Stimulated activated naive CD4-positive, alpha-beta T cell (primary cell): ENCODE measurements around the gene SPTBN4.
A peak's percentile ranks its signal among the peaks of the same experiment; 100 is the strongest.
"Not testable (repeated sequence)": the region's sequence is repeated elsewhere in the genome, so short reads cannot be mapped to it uniquely, and the experiment has no call there.

Source experiments
- DNase-seq, 6 experiments: peaks; one replicate each; lab custom pipeline; 2025; lab: John Stamatoyannopoulos, UW

Gene SPTBN4

DNA sequence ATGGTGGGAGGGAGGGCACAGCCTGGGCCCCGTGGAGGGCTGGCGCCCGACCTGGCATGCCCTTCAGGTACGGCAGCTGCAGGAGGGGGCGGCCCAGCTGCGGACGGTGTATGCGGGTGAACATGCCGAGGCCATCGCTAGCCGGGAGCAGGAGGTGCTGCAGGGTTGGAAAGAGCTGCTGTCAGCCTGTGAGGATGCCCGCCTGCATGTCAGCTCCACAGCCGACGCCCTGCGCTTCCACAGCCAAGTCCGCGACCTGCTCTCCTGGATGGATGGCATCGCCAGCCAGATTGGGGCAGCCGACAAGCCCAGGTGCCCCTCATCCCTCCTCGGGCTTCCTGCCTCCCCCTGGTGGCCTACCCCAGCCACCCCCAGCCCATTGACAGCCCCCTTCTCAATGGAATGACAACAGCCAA, 93.3 kb downstream of the SPTBN4 start:
- no peak for DNase-seq

DNA sequence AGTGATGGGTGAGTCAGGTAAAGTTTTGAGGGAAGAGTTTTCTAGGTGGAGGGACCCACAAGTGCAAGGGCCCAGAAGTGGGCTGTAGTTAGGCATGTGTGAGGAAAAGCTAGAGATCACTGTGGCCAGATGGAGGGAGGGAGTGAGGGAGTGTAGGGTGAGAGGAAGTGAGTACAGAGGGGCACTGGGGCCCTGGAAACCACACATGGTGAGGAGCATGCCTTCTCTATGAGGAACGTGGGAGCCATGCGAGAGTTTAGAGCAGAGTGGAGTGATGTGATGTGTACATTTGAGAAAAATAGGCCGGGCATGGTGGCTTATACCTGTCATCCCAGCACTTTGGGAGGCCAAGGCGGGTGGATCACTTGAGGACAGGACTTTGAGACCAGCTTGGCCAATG, 95.1 kb downstream of the SPTBN4 start:
- DNase-seq: no peak

DNA sequence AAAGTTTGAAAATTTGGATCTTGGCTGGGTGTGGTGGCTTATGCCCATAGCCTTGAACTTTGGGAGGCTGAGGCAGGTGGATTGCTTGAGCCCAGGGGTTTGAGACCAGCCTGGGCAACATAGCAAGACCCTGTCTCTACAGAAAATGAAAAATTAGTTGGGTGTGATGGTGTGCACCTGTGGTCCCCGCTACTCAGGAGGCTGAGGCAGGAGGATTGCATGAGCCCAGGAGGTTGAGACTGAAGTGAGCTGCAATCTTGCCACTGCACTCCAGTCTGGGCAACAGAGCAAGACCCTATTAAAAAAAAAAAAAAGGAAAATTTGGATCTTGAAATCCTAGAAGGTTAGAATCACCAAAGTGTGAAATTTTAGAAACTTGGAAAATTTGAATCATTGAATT, 97.7 kb downstream of the SPTBN4 start:
- DNase-seq: not testable (repeated sequence)

DNA sequence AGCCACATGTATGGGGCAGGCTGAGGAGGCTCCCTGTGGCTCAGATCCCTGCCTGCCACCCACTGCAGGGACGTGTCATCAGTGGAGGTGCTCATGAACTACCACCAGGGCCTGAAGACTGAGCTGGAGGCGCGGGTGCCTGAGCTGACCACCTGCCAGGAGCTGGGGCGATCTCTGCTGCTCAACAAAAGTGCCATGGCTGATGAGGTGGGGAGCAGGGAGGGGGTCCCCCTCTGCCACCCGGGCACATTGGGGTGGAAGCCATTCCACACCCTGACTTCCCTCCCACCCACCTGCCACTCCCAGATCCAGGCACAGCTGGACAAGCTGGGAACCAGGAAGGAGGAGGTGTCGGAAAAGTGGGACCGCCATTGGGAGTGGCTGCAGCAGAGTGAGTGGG, 98.6 kb downstream of the SPTBN4 start:
- DNase-seq: no peak

DNA sequence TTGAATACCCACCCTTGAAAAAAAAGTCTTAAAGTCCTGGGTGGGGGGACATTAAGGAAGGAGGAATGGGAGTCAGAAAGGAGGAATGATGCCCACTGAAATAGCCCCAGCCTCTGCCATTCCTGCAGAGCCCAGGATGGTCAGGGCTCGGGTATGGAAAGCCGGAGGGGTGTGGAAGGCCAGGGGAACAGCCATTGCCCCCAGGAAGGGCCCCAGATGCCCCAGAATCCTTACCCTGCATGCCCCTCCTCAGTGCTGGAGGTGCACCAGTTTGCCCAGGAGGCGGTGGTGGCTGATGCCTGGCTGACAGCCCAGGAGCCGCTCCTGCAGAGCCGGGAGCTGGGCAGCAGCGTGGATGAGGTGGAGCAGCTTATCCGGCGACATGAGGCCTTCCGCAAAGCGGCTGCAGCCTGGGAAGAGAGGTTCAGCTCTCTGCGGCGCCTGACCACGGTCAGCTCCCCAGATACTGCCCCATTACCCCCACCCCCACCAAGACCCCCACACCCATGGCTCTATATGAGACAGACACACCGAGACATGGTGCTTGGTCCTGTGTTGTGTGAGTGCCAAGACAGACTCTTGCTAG, 99.2 kb downstream of the SPTBN4 start:
- no peak for DNase-seq

DNA sequence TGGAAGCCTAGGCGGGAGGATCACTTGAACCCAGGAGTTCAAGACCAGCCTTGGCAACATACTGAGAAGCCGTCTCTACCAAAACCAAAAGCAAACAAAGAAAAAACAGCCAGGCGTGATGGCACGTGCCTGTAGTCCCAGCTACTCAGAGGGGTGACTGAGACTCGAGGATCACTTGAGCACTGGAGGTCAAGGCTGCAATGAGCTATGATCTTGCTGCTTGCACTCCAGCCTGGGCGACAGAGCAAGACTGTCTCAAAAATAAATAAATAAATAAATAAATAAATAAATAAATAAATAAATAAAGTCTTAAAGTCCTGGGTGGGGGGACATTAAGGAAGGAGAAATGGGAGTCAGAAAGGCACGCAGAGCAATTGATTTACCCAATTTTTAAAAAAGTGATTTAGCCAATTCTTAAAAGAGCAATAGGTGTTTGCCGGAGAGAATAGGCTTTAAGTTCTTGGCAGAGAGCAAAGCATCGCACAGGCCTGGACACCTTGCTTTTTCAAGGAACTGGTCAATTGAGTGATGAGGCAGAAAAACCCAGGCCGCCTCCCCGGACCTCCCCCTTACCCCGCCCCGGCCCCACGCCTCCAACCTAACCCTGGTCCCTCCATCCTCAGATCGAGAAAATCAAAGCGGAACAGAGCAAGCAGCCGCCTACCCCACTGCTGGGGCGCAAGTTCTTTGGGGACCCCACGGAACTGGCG, 100.4 kb downstream of the SPTBN4 start:
- DNase-seq: peak in 1 of 6 experiments; percentile 14

DNA sequence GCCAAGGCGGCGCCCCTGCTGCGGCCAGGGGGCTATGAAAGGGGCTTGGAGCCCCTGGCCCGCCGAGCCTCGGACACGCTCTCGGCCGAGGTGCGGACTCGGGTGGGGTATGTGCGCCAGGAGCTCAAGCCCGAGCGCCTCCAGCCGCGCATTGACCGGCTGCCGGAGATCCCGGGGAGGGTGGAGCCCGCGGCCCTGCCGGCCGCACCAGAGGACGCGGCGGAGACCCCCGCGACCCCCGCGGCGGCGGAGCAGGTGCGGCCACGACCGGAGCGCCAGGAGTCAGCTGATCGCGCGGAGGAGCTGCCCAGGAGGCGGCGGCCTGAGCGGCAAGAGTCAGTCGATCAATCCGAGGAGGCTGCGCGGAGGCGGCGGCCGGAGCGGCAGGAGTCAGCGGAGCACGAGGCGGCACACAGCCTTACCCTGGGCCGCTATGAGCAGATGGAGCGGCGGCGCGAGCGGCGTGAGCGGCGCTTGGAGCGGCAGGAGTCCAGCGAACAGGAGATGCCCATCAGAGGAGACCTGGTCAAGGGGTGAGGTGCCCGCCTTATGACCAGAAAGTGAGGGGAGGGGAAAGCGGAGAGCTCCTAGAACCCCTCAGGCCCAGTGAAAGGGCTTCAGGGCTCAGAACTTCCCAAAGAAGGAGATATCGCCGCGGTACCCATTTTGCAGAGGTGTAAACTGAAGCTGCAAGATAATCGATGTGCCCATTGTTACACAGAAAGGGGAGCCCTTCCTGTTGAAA, 101.1 kb downstream of the SPTBN4 start:
- no peak for DNase-seq

DNA sequence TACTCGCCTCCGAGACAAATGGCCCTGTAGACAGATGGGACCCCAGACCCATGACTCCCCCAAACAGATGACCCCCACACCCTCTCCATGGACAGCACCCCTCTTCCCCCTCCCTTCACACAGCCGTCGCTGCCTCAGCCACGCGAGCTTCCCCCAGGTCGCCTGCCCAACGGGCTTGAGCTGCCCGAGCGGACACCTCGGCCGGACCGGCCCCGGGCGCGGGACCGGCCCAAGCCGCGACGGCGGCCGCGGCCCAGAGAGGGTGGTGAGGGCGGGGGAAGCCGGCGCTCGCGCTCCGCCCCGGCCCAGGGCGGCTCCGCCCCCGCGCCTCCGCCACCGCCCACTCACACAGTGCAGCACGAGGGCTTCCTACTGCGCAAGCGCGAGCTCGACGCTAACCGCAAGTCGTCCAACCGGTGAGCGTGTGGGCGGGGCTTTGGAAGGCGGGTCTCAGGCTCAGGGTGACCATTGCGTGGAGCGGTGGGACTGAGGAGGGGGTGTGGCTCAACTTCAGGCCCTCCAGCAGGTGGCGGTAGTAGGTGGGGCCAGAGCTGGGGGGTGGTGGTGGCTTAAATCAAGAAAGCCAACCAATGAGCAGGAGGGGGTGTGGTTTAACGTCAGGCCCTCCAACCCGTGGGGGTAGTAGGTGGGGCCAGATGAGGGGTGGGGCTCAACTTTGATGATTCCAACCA, 103.7 kb downstream of the SPTBN4 start:
- DNase-seq: peak; percentile 89 to 97 (median 96)

DNA sequence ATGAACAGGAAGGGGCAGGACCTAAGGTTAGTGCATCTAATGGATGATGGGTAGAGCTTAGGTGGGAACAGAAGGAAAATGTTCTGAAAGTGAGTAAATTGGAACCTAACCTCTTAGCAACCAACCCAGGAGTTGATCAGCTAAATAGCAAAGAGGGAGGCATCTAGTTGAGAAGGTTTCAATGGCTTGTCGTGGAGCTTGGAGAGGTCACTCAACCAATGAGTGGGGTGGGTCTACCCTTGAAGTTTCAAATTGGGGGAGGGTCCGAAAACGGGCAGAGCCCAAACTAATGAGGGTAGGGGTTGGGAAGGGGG, 104.2 kb downstream of the SPTBN4 start:
- DNase-seq: no peak

DNA sequence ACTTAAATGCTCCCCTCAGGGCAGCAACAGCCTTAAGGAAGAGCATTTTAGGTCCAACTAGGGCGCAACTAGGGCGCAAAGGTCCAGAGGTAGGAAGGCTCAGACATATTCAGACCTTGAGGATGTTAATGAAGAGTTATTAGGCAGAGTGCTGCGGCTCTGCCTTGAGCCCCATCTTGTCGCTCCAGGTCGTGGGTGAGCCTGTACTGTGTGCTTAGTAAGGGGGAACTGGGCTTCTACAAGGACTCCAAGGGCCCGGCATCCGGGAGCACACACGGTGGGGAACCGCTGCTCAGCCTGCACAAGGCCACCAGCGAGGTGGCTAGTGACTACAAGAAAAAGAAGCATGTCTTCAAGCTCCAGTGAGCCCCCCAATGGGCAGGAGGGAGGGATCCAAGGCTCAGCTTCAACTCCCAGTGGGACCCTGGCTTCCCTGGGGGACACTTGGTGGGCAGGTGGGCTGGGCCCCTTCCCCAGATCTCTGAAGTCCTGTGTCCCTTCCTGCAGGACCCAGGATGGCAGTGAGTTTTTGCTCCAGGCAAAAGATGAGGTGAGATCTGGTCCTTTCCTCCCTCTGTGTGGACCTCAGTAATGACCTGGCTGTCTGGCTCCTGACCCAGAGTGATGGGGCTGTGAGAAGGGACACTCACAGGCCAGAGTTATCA, 105.2 kb downstream of the SPTBN4 start:
- DNase-seq: no peak

DNA sequence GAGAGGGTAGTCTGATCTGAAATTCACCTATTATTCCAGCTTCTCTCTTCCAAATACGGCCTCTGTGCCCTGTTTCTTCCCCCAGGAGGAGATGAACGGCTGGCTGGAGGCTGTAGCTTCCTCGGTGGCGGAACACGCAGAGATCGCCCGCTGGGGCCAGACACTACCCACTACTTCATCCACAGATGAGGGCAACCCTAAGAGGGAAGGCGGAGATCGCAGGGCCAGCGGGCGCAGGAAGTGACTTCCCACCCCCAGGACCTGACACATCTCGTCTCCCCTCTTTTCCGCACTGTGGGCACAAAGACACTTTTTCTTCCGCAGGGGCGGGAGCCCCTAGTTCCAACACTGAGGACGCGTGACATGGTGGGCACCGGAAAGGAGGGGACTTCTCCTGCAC, 108.5 kb downstream of the SPTBN4 start:
- no peak for DNase-seq

DNA sequence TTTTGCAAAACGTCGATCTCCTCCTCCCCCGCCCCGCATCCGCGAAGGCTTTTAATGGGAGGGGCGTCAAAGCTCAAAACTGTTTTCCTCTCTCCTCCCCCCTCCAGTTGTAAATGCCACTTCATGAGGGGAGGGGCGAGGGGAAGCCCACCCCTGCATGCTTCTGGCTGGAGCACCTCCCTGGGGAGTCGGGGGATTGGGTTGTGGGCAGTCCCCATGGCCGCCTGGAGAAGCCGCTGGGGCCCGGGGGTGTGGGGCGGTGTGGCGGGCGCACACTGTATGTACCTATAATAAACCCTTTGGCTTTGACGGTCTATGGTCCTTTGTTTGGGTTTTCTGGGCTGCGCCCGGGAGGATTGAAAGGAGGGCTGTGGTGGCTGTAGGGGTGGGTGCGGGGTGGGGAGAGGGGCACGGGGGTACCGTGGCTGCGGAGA, 109.4 kb downstream of the SPTBN4 start:
- peak in 4 of 6 experiments; percentile 19 to 57 (median 50) for DNase-seq

DNA sequence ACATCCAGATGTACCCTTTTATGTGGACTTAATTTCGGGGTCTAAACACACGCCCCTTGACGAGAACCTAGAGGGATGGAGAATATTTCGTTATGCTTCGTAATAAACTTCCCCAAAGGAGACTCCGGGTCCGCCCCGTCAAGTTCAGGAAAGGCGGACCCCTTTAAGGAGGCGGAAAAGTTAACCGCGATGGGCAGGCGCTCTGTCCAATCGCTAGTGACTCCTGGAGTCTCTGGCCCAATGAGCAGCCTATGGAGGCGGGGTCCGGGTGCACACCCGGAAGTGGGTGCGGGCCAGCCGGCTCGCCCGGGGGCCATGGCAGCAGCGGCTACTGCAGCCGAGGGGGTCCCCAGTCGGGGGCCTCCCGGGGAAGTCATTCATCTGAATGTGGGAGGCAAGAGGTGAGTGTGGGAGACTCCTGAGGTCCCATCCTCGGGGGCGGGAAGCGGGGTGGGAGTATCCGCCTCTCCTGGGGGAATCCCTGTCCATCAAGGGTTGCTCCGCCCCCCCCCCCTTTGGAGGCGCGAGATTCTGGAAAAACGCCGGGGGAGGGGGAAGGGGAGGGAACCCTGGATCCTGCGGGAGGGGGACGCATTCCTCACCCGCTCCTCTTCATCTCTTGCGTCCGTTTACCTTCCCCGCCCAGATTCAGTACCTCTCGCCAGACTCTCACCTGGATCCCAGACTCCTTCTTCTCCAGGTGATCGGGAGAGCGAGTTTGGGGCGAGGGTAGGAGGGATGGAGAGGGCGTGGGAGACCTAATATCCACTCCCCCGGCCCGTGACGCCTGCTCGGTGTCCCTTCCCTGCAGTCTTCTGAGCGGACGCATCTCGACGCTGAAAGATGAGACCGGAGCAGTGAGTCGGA, 110.0 kb downstream of the SPTBN4 start, which contains the start of gene SHKBP1:
SHKBP1 (plus strand) TSS at position 289 of the 867 bp plus-strand sequence; CDS start at position 316, 27 bp downstream.
- DNase-seq: peak; percentile 84 to 92 (median 90)

DNA sequence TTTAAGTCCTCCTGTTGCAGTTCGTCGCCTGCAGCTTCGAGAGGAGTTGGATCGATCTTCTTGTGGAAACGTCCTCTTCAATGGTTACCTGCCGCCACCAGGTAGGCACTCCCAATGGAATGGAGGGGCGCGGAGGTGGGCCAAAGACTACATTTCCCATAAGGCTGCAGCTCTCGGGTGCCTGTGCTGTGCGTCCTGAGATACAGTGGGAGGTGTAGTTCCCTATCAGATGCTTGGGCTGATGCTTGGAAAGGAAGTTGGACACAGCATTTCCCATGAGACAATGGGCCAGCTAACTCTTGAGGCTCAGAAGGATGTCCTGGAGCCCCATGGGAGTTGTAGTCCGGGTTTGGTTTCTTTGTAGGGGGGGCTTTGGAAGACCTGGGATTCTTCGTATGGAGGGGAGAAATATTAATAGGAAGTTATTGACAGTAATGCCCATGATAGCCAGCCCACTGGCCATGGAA, 111.7 kb downstream of the SPTBN4 start:
- peak in 1 of 6 experiments; percentile 8 for DNase-seq

DNA sequence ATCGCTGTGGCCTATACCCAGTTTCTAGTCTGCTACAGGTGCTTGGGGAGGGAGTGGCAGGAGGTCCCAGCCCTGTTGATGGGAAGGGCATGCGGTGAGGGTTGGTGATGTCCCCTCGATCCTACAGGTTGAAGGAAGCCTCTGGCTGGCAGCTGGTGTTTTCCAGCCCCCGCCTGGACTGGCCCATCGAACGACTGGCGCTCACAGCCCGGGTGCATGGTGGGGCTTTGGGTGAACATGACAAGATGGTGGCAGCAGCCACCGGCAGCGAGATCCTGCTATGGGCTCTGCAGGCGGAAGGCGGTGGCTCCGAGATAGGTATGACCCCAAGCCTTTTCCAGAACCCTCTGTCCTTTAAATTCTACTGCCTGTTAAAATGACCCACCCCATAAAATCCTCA, 113.8 kb downstream of the SPTBN4 start:
- DNase-seq: no peak

DNA sequence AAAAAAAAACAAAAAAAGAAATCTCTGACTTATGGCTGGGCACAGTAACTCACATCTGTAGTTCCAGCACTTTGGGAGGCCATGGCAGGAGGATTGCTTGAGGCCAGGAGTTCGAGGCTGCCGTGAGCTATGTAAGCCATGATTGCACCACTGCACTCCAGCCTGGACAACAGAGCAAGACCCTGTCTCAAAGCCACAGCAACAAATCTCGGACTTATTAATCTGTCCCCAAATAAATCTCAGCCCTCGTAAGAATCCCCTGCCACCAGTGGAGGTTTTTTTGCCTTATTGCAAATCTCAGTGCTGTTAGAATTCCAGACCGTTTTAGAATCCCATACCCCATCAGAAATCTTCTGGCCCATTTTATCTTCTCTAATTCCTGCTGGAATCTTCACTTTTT, 114.7 kb downstream of the SPTBN4 start:
- DNase-seq: no peak

DNA sequence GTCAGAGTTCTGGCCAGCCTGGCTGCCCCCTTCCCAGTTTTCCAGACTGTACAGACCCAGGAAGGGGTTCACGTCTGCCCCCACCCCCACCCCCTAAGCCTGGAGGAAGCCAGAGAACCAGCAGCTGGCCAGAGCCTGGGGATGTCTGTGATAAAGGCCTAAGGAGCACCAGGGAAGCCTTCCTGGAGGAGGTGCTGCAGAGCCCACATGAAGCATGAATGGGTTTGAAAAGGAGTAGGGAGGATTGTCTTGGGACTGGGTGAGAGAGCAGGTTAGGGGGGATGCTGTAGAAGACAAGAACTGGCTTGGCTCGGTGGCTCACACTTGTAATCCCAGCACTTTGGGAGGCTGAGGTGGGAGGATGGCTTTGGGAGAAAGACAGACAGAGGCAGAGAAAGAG, 115.7 kb downstream of the SPTBN4 start:
- no peak for DNase-seq

DNA sequence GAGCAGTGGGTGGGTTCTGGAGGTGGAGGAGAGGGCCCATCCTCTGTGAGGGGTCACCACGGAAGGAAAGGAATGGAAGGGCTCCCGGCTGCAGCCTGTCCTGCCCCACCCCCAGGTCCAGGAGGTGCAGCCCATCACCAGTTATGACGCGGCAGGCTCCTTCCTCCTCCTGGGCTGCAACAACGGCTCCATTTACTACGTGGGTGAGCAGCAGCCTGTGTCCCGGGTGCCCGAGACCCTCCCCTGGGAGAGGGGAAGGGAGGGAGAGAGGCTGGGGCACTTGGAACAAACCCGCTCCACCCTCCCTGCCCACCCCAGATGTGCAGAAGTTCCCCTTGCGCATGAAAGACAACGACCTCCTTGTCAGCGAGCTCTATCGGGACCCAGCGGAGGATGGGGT, 116.5 kb downstream of the SPTBN4 start:
- no peak for DNase-seq

DNA sequence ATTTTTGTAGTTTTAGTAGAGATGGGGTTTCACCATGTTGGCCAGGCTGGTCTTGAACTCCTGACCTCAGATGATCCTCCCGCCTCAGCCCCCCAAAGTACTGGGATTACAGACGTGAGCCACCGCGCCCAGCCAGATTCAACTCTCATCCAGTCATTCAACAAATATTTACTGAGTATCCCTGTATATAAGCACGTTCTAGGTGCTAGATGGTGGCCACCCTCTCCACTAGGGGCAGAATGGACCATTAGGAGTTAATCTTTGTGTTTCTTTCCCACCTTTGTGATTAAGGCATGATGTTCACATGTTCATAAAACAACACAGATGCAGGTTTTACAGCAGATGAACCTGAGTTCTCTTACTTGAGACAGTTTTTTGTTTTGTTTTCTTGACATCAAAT, 117.2 kb downstream of the SPTBN4 start:
- no peak for DNase-seq

DNA sequence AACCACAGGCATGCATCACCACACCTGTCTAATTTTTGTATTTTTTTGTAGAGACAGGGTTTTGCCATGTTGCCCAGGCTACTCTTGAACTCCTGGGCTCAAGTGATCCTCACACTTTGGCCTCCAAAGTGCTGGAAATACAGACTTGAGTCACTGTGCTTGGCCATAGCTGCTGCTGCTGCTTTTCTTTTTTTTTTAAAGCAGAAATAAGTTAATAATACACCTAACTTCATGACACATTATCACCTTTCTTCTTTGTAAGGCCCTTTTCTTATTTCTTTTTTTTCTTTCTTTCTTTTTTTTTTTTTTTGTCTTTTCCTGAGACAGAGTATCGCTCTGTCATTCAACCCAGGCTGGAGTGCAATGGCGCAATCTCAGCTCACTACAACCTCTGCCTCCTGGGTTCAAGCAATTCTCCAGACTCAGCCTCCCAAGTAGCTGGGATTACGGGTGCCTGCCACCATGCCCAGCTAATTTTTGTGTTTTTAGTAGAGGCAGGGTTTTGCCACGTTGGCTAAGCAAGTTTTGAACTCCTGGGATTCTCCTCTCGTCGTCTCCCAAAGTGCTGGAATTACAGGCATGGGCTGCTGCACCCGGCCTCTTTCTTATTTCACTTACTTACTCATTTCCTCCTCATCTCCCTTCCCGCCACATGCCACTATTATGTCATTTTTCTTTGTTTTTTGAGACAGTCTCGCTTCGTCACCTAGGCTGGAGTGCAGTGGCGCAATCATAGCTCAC, 118.6 kb downstream of the SPTBN4 start:
- no peak for DNase-seq
